HG03354 (cell line): ENCODE results near the gene PIEZO2.

Experiments used
- ATAC-seq: cut with Tn5 transposase; IDR thresholded peaks from one replicate; pipeline ENCODE4 v1.9.1; 2021; ENCODE audit warnings: mild to moderate bottlenecking; ENCODE audit not compliant: unreplicated experiment, poor library complexity, severe bottlenecking

The PIEZO2 gene

DNA sequence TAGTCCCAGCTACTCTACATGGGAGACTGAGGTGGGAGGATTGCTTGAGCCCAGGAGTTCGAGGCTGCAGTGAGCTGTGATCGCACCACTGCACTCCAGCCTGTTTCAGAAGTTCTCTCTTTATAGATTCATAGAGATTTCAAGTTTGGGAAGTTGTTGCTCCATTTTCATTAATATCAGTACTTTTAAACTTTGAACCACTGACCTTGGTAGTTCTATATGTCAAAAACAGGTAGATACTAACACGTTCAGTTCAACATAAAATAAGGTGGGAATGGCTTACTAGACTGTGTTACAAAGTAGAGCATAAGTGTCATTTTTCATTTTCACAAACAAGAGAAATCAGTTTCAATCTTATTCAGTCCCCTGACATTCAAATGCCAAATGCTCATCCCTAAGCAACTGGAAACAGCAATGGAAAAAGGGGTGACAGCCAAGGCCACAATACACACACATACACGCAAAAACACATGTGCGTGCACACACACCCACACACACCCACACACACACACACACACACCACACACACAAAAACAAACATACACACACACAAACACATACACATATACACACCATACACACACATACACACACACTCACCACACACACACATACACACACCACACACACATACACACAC lies 71.7 kb downstream of the PIEZO2 start:
- ATAC-seq, result no peak

- ATAC-seq, result no peak
Measured at GRCh38 chr18:11074889-11075288, 74.5 kb downstream of the PIEZO2 start.

- no peak for ATAC-seq
Measured at GRCh38 chr18:11073971-11074370, 75.4 kb downstream of the PIEZO2 start.

DNA sequence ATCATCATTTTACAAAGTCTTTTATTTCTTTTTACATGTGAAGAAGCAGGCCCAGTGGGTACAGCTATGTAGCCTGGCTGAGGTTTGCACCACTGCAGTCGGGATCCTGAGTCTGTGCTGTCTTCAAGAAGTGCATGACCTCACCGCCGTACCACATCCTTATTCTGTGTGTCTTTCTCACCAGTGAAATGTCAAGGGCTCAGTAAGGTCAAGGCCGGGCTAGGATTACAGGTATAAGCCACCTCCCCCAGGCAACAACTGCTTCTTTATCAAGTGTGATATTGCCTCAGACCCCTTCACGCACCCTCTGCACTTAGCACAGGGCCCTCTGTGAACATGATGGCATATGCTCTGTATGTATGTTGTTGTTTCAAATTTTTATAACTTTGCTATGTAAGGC lies 76.7 kb downstream of the PIEZO2 start:
- ATAC-seq, result no peak

- no peak for ATAC-seq
Measured at GRCh38 chr18:11071300-11071699, 78.1 kb downstream of the PIEZO2 start.

DNA sequence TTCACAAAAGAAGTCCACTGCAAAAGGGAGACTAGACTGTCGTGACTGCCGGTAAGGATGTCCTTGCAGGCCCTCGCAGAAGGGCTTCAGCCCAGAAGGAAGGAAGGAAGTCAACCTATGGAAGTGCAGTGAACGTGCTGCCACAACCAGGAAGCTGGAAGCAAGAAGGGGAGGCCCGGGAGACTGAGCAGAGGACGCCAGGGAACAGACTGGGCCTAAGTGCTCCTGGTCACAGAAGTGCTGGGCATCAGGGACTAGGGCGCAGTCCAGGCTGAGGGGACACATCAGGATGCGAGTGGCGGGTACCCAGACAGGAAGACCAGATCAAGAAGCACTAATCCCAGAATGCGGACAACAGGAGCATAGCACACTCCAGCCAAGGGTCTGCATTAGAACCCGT lies 78.8 kb downstream of the PIEZO2 start:
- no peak for ATAC-seq

GRCh38 chr18:11066038-11066437 lies 83.3 kb downstream of the PIEZO2 start:
- ATAC-seq, result no peak

- ATAC-seq, result no peak
Measured at GRCh38 chr18:11064727-11065460, 84.5 kb downstream of the PIEZO2 start.

DNA sequence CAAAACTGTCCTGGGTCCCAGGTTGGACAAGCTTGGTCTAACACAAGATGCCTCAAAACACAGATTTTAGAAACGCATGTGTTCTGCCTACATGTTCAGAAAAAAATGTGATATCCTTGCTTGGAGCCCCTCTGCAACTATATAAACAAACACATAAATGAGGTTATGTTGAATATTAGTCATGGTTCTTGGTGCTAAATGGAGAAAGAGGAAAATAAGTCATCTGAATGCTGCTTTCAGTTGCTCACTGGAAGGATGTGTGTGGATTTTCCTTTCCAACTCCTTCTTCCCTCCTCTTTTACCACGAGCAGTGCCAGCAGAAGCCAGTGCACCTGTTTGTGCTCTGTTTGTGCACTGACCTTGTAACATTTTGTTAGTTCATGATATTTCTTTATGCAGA lies 85.3 kb downstream of the PIEZO2 start:
- ATAC-seq, result no peak

DNA sequence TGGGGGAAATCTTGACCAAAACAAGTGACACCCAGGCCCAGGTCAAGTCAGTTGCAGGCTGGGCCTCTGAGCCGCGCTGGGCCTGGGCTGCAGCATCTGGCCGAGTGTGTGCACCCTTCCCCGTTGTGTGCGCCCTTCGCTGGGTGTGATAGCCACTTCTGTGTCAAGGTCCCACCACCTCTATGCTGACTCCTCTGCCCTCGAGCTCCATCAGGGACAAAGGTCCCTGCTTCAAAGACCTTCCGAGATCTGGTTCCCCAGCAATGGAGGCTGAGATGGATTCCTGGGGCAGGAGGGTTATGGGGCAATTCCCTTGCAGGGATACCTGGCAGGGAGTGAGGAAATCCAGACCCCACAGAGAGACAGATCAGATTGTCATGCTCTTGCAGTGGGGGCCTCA lies 93.6 kb downstream of the PIEZO2 start:
- ATAC-seq, result no peak

GRCh38 chr18:11054497-11054896 lies 94.9 kb downstream of the PIEZO2 start:
- ATAC-seq, result no peak

GRCh38 chr18:11053293-11053692 lies 96.1 kb downstream of the PIEZO2 start:
- no peak for ATAC-seq

GRCh38 chr18:11052800-11053199 lies 96.6 kb downstream of the PIEZO2 start:
- ATAC-seq, result no peak

DNA sequence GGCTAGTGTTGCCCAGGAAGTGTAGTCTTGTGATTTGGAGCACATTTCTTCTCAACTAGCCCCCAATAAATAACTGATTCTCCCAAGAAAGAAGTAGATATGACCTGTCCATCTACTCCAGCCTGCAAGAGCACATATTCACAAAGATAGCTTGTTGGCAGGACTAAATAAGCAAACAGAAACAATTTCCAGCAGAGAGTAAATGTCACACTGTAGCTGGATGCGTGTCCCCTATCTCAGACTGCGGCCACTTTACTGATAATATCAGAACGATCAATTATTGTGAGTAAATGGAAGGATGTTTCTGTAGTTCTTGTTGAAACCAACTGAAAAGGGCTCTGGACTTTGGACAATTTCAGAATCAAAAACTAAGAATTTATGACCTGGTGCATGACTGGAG lies 97.9 kb downstream of the PIEZO2 start:
- ATAC-seq, result no peak

- no peak for ATAC-seq
Measured at GRCh38 chr18:11050966-11051365, 98.4 kb downstream of the PIEZO2 start.

- ATAC-seq, result no peak
Measured at GRCh38 chr18:11047817-11048216, 101.6 kb downstream of the PIEZO2 start.

GRCh38 chr18:11047156-11047555 lies 102.2 kb downstream of the PIEZO2 start:
- no peak for ATAC-seq

GRCh38 chr18:11046140-11046539 lies 103.2 kb downstream of the PIEZO2 start:
- no peak for ATAC-seq

DNA sequence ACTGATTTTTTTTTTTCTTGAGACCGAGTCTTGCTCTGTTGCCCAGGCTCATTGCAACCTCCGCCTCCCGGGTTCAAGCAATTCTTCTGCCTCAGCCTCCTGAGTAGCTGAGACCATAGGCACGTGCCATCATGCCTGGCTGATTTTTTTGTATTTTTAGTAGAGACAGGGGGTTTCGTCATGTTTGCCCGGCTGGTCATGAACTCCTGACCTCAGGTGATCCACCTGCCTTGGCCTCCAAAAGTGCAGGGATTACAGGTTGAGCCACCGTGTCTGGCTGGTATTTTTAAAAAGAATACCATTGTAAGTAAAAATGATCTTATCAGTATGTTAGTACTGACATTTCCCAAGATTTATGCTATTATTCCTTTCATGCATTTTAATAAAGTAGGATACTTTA lies 105.7 kb downstream of the PIEZO2 start:
- ATAC-seq, result no peak

DNA sequence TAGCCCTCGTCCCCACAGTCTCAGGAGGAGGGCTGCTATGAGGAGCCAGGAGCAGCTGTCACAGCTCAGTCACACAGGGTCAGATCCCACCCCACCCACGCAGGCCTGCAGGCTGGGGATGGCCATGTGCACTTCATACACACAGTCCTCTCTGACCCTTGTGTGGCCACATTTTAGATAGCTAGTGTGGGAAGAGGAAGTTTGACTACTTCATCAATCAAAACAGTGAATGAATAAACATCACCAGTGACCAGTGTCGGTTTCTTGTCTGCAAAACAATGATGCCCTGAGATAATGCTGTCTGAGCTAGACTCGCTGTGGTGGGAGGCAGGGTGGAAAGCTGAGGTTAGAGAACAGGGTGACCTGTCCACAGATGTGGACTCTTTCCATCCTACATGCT lies 107.1 kb downstream of the PIEZO2 start:
- no peak for ATAC-seq

DNA sequence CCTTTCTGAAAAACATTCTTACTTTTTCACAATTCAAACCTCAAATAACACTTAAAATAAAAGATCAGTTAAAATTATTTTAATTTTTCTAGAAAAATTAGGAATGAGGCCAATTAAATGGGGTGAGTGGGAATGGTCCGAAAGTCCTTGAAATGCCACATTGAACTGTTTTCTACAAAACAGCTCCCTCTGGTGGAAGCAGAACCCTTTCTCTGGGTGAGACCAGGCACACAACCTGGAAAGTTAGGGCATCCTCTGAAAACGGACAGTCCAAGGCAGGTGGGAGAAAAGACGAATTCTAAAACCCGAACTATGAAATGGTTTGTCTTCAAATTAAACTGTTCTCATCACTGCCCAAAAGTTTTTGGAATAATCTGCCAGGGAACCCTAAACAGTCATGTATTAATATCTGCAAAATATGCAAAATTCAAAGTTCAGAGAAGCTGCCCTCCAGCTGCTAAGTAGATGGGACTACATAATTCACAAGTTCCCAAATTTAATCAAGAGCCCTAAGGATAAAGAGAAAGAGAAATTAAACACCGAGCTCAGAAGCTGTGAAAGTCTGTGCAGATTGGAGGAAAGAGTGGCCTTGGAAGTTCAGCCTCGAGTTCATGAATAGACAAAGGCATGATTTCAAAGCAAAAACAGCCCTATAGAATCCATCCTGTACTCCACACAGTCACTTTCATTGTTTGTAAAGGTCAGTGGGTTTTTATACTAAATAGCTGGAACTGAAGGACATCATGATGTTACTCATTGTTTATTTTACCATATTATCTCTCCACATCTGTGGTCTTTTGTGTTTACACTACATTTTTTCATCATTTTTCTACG lies 108.3 kb downstream of the PIEZO2 start:
- peak; percentile 58 for ATAC-seq
